OCI-LY1 (cell line): ENCODE results near the gene GALNT5.

Source experiments
- CTCF ChIP-seq: fragments of 200-600 bp; sonication (generic), shearing (Covaris generic); IDR thresholded peaks from 2 replicates; pipeline ENCODE4 v1.5.1; 2017; ENCODE audit warnings: mild to moderate bottlenecking, antibody characterized with exemption, low read length, moderate library complexity, mixed read lengths
- EZH2 ChIP-seq: fragments of 200-600 bp; sonication (generic), shearing (Covaris generic); IDR thresholded peaks from 2 replicates; pipeline ENCODE4 v1.8.0; 2017; ENCODE audit warnings: borderline replicate concordance, mixed run types, mild to moderate bottlenecking, antibody characterized with exemption, low read length, moderate library complexity, mixed read lengths

GRCh38 chr2:157259960-157260359 lies 2.5 kb downstream of the GALNT5 start:
- TF ChIP-seq CTCF = no peak
- no peak for TF ChIP-seq EZH2
